HEK293 (cell line): Measurements from ENCODE around the gene SPRED3.
A peak's percentile ranks its signal among the peaks of the same experiment; 100 is the strongest.

Source experiments
- GLIS2 ChIP-seq: fragments of 450-650 bp; formaldehyde crosslinking; IDR thresholded peaks from 2 replicates; pipeline ENCODE4 v1.5.1; 2016; ENCODE audit warnings: missing biosample characterization, missing genetic modification characterization
- KLF7 ChIP-seq: fragments of 450-650 bp; formaldehyde crosslinking; IDR thresholded peaks from 2 replicates; pipeline ENCODE4 v1.5.1; 2016; ENCODE audit warnings: missing biosample characterization, missing genetic modification characterization, borderline replicate concordance
- KLF8 ChIP-seq: fragments of 450-650 bp; formaldehyde crosslinking; IDR thresholded peaks from 2 replicates; pipeline ENCODE4 v1.5.1; 2016; ENCODE audit warnings: missing biosample characterization, missing genetic modification characterization
- SALL2 ChIP-seq: fragments of 450-650 bp; formaldehyde crosslinking; IDR thresholded peaks from 2 replicates; pipeline ENCODE4 v1.5.0; 2017; ENCODE audit warnings: missing biosample characterization, mild to moderate bottlenecking, missing genetic modification characterization, borderline replicate concordance
- TRIM28 ChIP-seq: IDR thresholded peaks from 2 replicates; pipeline ENCODE4 v1.6.1; 2011; ENCODE audit warnings: low read length, control low read depth, borderline replicate concordance
- ZBTB8A ChIP-seq: fragments of 450-650 bp; formaldehyde crosslinking; IDR thresholded peaks from 2 replicates; pipeline ENCODE4 v1.5.1; 2016; ENCODE audit warnings: missing biosample characterization, missing genetic modification characterization
- ZFP3 ChIP-seq: fragments of 450-650 bp; formaldehyde crosslinking; IDR thresholded peaks from 2 replicates; pipeline ENCODE4 v1.5.1; 2016; ENCODE audit warnings: low read depth, missing biosample characterization, missing genetic modification characterization
- ZFP69B ChIP-seq: fragments of 450-650 bp; formaldehyde crosslinking; IDR thresholded peaks from 2 replicates; pipeline ENCODE4 v1.5.1; 2016; ENCODE audit warnings: missing biosample characterization, missing genetic modification characterization
- ZNF121 ChIP-seq: fragments of 450-650 bp; formaldehyde crosslinking; IDR thresholded peaks from 2 replicates; pipeline ENCODE4 v1.5.1; 2016; ENCODE audit warnings: missing biosample characterization, missing genetic modification characterization
- ZNF23 ChIP-seq: fragments of 450-650 bp; formaldehyde crosslinking; IDR thresholded peaks from 2 replicates; pipeline ENCODE4 v1.5.1; 2016; ENCODE audit warnings: missing biosample characterization, missing genetic modification characterization, borderline replicate concordance
- ZNF239 ChIP-seq: fragments of 450-650 bp; formaldehyde crosslinking; IDR thresholded peaks from 2 replicates; pipeline ENCODE4 v1.5.1; 2016; ENCODE audit warnings: missing biosample characterization, missing genetic modification characterization
- ZNF324 ChIP-seq: fragments of 450-650 bp; formaldehyde crosslinking; IDR thresholded peaks from 2 replicates; pipeline ENCODE4 v1.5.1; 2016; ENCODE audit warnings: missing biosample characterization, missing genetic modification characterization
- ZNF341 ChIP-seq: fragments of 450-650 bp; formaldehyde crosslinking; IDR thresholded peaks from 2 replicates; pipeline ENCODE4; 2016; ENCODE audit warnings: low read depth, missing biosample characterization, missing genetic modification characterization
- ZNF354C ChIP-seq: fragments of 450-650 bp; formaldehyde crosslinking; IDR thresholded peaks from 2 replicates; pipeline ENCODE4 v1.5.1; 2016; ENCODE audit warnings: missing biosample characterization, missing genetic modification characterization, low read depth, borderline replicate concordance
- ZNF391 ChIP-seq: fragments of 450-650 bp; formaldehyde crosslinking; IDR thresholded peaks from 2 replicates; pipeline ENCODE4 v1.5.1; 2016; ENCODE audit warnings: low read depth, missing biosample characterization, missing genetic modification characterization, borderline replicate concordance
- ZNF514 ChIP-seq: fragments of 450-650 bp; formaldehyde crosslinking; IDR thresholded peaks from 2 replicates; pipeline ENCODE4 v1.5.1; 2016; ENCODE audit warnings: missing biosample characterization, missing genetic modification characterization
- ZNF596 ChIP-seq: fragments of 450-650 bp; IDR thresholded peaks from 2 replicates; pipeline ENCODE4 v1.5.0; 2018; ENCODE audit warnings: missing biosample characterization, mild to moderate bottlenecking, missing genetic modification characterization, moderate library complexity
- ZNF600 ChIP-seq: fragments of 450-650 bp; formaldehyde crosslinking; IDR thresholded peaks from 2 replicates; pipeline ENCODE4 v1.5.1; 2016; ENCODE audit warnings: missing biosample characterization, missing genetic modification characterization
- ZNF626 ChIP-seq: fragments of 450-650 bp; sonication (Bioruptor Pico); formaldehyde crosslinking; IDR thresholded peaks from 2 replicates; pipeline ENCODE4 v1.5.1; 2018; ENCODE audit warnings: missing biosample characterization, missing genetic modification characterization, inconsistent platforms
- ZNF677 ChIP-seq: fragments of 450-650 bp; IDR thresholded peaks from 2 replicates; pipeline ENCODE4 v1.5.0; 2018; ENCODE audit warnings: missing biosample characterization, mild to moderate bottlenecking, missing genetic modification characterization, moderate library complexity
- ZNF701 ChIP-seq: fragments of 450-650 bp; formaldehyde crosslinking; IDR thresholded peaks from 2 replicates; pipeline ENCODE4 v1.5.1; 2016; ENCODE audit warnings: missing biosample characterization, missing genetic modification characterization
- ZNF768 ChIP-seq: fragments of 450-650 bp; formaldehyde crosslinking; IDR thresholded peaks from 2 replicates; pipeline ENCODE4 v1.5.1; 2018; ENCODE audit warnings: missing biosample characterization, mild to moderate bottlenecking, missing genetic modification characterization
- ZXDB ChIP-seq: fragments of 450-650 bp; formaldehyde crosslinking; IDR thresholded peaks from 2 replicates; pipeline ENCODE4 v1.5.1; 2016; ENCODE audit warnings: missing biosample characterization, missing genetic modification characterization
- TF ChIP-seq, protein P1 (sequence below): fragments of 450-650 bp; formaldehyde crosslinking; IDR thresholded peaks from 2 replicates; pipeline ENCODE4 v1.5.1; 2017; ENCODE audit warnings: missing biosample characterization, mild to moderate bottlenecking, missing genetic modification characterization, moderate library complexity
- TF ChIP-seq, protein P2 (sequence below): fragments of 450-650 bp; formaldehyde crosslinking; IDR thresholded peaks from 2 replicates; pipeline ENCODE4 v1.5.1; 2016; ENCODE audit warnings: missing biosample characterization, missing genetic modification characterization
- TF ChIP-seq, protein P3 (sequence below): fragments of 450-650 bp; formaldehyde crosslinking; conservative IDR thresholded peaks from 2 replicates; pipeline ENCODE4 v1.5.1; 2016; ENCODE audit warnings: low read depth, missing biosample characterization, missing genetic modification characterization
- TF ChIP-seq, protein P4 (sequence below): fragments of 450-650 bp; formaldehyde crosslinking; IDR thresholded peaks from 2 replicates; pipeline ENCODE4 v1.5.1; 2016; ENCODE audit warnings: missing biosample characterization, missing genetic modification characterization

The SPRED3 gene

DNA sequence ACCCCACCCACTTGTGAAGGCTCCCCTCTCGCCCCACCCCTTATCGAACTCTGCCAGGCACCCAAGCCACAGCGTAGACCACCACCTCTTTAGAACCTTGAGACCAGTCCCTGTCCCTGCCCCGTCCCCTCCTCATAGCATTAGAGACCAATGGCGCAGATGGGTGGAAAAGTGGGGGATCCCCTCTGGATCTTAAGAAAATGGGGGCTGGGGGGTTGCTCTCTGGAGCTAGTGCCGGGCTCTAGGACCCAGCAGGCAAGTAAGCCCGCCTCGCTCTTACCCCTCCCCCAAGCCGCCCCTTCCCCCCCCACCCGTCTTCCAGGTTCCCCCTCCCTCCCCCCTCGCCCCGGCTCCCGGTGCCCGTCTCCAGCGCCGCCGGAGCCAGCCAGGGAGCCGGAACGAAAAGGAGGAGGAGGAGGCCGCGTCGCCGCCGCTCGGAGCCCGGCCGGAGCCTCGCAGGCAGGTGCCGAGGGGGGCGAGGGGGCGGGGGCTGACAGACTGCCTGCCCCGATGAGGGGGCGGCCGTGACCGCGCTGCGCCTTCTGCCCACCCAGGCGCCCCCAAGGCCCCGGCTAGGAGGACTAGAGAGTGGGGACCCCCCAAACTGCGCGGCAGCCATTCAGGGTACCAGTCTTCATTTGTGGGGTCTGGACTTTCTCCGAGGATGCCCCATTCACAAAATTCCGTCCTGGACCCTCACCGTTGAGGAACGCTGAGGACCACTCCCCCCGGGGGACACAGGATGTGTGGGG lies at the start of gene SPRED3 (continued):
- TF ChIP-seq, protein P1, sequence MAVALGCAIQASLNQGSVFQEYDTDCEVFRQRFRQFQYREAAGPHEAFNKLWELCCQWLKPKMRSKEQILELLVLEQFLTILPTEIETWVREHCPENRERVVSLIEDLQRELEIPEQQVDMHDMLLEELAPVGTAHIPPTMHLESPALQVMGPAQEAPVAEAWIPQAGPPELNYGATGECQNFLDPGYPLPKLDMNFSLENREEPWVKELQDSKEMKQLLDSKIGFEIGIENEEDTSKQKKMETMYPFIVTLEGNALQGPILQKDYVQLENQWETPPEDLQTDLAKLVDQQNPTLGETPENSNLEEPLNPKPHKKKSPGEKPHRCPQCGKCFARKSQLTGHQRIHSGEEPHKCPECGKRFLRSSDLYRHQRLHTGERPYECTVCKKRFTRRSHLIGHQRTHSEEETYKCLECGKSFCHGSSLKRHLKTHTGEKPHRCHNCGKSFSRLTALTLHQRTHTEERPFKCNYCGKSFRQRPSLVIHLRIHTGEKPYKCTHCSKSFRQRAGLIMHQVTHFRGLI (tag by site-specific recombination), result no peak
- TF ChIP-seq SALL2, result no peak
- TF ChIP-seq, protein P2, sequence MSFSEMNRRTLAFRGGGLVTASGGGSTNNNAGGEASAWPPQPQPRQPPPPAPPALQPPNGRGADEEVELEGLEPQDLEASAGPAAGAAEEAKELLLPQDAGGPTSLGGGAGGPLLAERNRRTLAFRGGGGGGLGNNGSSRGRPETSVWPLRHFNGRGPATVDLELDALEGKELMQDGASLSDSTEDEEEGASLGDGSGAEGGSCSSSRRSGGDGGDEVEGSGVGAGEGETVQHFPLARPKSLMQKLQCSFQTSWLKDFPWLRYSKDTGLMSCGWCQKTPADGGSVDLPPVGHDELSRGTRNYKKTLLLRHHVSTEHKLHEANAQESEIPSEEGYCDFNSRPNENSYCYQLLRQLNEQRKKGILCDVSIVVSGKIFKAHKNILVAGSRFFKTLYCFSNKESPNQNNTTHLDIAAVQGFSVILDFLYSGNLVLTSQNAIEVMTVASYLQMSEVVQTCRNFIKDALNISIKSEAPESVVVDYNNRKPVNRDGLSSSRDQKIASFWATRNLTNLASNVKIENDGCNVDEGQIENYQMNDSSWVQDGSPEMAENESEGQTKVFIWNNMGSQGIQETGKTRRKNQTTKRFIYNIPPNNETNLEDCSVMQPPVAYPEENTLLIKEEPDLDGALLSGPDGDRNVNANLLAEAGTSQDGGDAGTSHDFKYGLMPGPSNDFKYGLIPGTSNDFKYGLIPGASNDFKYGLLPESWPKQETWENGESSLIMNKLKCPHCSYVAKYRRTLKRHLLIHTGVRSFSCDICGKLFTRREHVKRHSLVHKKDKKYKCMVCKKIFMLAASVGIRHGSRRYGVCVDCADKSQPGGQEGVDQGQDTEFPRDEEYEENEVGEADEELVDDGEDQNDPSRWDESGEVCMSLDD, result peak; percentile 98
- TF ChIP-seq GLIS2 (tag by site-specific recombination), result peak; percentile 74
- TF ChIP-seq ZNF677, result no peak
- no peak for TF ChIP-seq ZNF600 (tag by site-specific recombination)
- TF ChIP-seq ZNF354C (tag by site-specific recombination), result no peak
- no peak for TF ChIP-seq ZNF701 (tag by site-specific recombination)
- no peak for TF ChIP-seq TRIM28
- no peak for TF ChIP-seq ZNF341 (tag by site-specific recombination)
- TF ChIP-seq, protein P3, sequence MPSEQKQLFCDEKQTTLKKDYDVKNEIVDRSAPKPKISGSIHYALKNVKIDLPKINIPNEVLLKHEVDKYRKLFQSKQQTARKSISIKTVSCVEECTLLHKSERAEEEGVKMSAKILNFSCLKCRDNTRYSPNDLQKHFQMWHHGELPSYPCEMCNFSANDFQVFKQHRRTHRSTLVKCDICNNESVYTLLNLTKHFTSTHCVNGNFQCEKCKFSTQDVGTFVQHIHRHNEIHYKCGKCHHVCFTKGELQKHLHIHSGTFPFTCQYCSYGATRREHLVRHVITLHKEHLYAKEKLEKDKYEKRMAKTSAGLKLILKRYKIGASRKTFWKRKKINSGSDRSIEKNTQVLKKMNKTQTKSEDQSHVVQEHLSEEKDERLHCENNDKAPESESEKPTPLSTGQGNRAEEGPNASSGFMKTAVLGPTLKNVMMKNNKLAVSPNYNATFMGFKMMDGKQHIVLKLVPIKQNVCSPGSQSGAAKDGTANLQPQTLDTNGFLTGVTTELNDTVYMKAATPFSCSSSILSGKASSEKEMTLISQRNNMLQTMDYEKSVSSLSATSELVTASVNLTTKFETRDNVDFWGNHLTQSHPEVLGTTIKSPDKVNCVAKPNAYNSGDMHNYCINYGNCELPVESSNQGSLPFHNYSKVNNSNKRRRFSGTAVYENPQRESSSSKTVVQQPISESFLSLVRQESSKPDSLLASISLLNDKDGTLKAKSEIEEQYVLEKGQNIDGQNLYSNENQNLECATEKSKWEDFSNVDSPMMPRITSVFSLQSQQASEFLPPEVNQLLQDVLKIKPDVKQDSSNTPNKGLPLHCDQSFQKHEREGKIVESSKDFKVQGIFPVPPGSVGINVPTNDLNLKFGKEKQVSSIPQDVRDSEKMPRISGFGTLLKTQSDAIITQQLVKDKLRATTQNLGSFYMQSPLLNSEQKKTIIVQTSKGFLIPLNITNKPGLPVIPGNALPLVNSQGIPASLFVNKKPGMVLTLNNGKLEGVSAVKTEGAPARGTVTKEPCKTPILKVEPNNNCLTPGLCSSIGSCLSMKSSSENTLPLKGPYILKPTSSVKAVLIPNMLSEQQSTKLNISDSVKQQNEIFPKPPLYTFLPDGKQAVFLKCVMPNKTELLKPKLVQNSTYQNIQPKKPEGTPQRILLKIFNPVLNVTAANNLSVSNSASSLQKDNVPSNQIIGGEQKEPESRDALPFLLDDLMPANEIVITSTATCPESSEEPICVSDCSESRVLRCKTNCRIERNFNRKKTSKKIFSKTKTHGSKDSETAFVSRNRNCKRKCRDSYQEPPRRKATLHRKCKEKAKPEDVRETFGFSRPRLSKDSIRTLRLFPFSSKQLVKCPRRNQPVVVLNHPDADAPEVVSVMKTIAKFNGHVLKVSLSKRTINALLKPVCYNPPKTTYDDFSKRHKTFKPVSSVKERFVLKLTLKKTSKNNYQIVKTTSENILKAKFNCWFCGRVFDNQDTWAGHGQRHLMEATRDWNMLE, result no peak
- peak; percentile 80 for TF ChIP-seq ZFP69B
- 0 out of 2 replicates have a peak, but pooled peaks have one; percentile 46 for TF ChIP-seq KLF7 (tag by site-specific recombination)
- peak; percentile 53; the same call in 1 of the 2 replicates for TF ChIP-seq ZBTB8A (tag by site-specific recombination)
- no peak for TF ChIP-seq ZNF514 (tag by site-specific recombination)
- no peak; the same call in 1 of the 2 replicates for TF ChIP-seq ZNF596
- peak; percentile 46; the same call in 1 of the 2 replicates for TF ChIP-seq KLF8 (tag by site-specific recombination)
- peak; percentile 52; the same call in 1 of the 2 replicates for TF ChIP-seq ZNF121 (tag by site-specific recombination)
- TF ChIP-seq ZNF324 (tag by site-specific recombination), result peak; percentile 78; the same call in 1 of the 2 replicates
- TF ChIP-seq ZNF768 (tag by site-specific recombination), result no peak
- TF ChIP-seq ZXDB (tag by site-specific recombination), result peak; percentile 61
- no peak for TF ChIP-seq ZNF239 (tag by site-specific recombination)
- TF ChIP-seq ZNF23 (tag by site-specific recombination), result no peak
- TF ChIP-seq ZNF391, result peak; percentile 83; the same call in 1 of the 2 replicates
- no peak for TF ChIP-seq ZNF626 (tag by site-specific recombination)
- no peak for TF ChIP-seq ZFP3 (tag by site-specific recombination)
- TF ChIP-seq, protein P4, sequence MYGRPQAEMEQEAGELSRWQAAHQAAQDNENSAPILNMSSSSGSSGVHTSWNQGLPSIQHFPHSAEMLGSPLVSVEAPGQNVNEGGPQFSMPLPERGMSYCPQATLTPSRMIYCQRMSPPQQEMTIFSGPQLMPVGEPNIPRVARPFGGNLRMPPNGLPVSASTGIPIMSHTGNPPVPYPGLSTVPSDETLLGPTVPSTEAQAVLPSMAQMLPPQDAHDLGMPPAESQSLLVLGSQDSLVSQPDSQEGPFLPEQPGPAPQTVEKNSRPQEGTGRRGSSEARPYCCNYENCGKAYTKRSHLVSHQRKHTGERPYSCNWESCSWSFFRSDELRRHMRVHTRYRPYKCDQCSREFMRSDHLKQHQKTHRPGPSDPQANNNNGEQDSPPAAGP (tag by site-specific recombination), result 0 out of 2 replicates have a peak, but pooled peaks have one; percentile 40
